ENCODE results near the gene TTLL11. TPM values are rescaled to one million over a fixed set of nuclear protein-coding genes. Genes with fewer than 3 reads are reported as not detected.

The TTLL11 gene
- polyA plus RNA-seq, 1 donor from 2014 or later, result 8.0 TPM

- no peaks in the 10 kb centered on the region for H3K79me2 ChIP-seq (replicated peaks; ENCODE audit: insufficient read depth, low read length)
- H3K27ac ChIP-seq (ENCODE audit: low read length), result no peak overlapping the region
- H2AFZ ChIP-seq (ENCODE audit: low read depth, low read length), result no peak overlapping the region
- H3K9me3 ChIP-seq (ENCODE audit: low read length), result no peaks in the 10 kb centered on the region
- no peak overlapping the region for H3K9ac ChIP-seq (ENCODE audit: low read length)
- no peaks in the 10 kb centered on the region for H3K9me2 ChIP-seq (ENCODE audit: insufficient read depth, low read length)
- H3F3A ChIP-seq (ENCODE audit: insufficient read depth, low read length, poor library complexity, severe bottlenecking), result no peaks in the 10 kb centered on the region
- no peak overlapping the region for H3K4me3 ChIP-seq (ENCODE audit: low read length)
- no peaks in the 10 kb centered on the region for H3K27me3 ChIP-seq (ENCODE audit: insufficient read depth, low read depth, low read length)
- H3K36me3 ChIP-seq (ENCODE audit: insufficient read depth, low read length), result no peaks in the 10 kb centered on the region
- H3K4me2 ChIP-seq (ENCODE audit: low read length), result no peak overlapping the region
- TF ChIP-seq EZH2 (IDR thresholded peaks at IDR 0.05; ENCODE audit: borderline replicate concordance, insufficient read depth, low read length, poor library complexity, severe bottlenecking), result no peak
- no peaks in the 10 kb centered on the region for H4K20me1 ChIP-seq (ENCODE audit: insufficient read depth)
These were observed 17.2 kb upstream of the TTLL11 start for GRCh38 chr9:122110100-122110833.

- Histone ChIP-seq H3K27ac (ENCODE audit: low read length) (no peak overlapping the region), H3K4me2 (ENCODE audit: low read length) (no peak overlapping the region), H4K20me1 (ENCODE audit: insufficient read depth) (no peaks in the 10 kb centered on the region), H3K27me3 (ENCODE audit: insufficient read depth, low read depth, low read length) (no peaks in the 10 kb centered on the region), H3K36me3 (ENCODE audit: insufficient read depth, low read length) (no peaks in the 10 kb centered on the region), H3K9me3 (ENCODE audit: low read length) (no peaks in the 10 kb centered on the region), H3F3A (ENCODE audit: insufficient read depth, low read length, poor library complexity, severe bottlenecking) (no peaks in the 10 kb centered on the region), H2AFZ (ENCODE audit: low read depth, low read length) (no peak overlapping the region), H3K9me2 (ENCODE audit: insufficient read depth, low read length) (no peaks in the 10 kb centered on the region), H3K9ac (ENCODE audit: low read length) (no peak overlapping the region), H3K4me3 (ENCODE audit: low read length) (no peak overlapping the region), H3K79me2 (replicated peaks; ENCODE audit: insufficient read depth, low read length) (no peaks in the 10 kb centered on the region)
- TF ChIP-seq MXI1 (conservative IDR thresholded peaks at IDR 0.05; ENCODE audit: poor library complexity, severe bottlenecking) (no peak), CTCF (IDR thresholded peaks at IDR 0.05; ENCODE audit: poor library complexity, severe bottlenecking) (no peak), EZH2 (IDR thresholded peaks at IDR 0.05; ENCODE audit: borderline replicate concordance, insufficient read depth, low read length, poor library complexity, severe bottlenecking) (no peak), SMC3 (conservative IDR thresholded peaks at IDR 0.05; ENCODE audit: poor library complexity) (no peak), REST (IDR thresholded peaks at IDR 0.05; ENCODE audit: borderline replicate concordance) (no peak), TAF1 (IDR thresholded peaks at IDR 0.05; ENCODE audit: low read depth) (no peak), EP300 (conservative IDR thresholded peaks at IDR 0.05; ENCODE audit: poor library complexity, severe bottlenecking) (no peak), POLR2AphosphoS5 (IDR thresholded peaks at IDR 0.05) (no peak), RAD21 (conservative IDR thresholded peaks at IDR 0.05) (no peak)
These were observed 16.1 kb upstream of the TTLL11 start for GRCh38 chr9:122109035-122109813.
